ENCODE measurements around the gene CDH11. TPM values are rescaled to one million over a fixed set of nuclear protein-coding genes. Genes with fewer than 3 reads are reported as not detected.

CDH11 gene
- total and polyA plus RNA-seq, 4 donors, result 0.72 to 5.3 (median 1.9) TPM

GRCh38 chr16:65104471-65104870 lies 17.4 kb downstream of the CDH11 start:
- Histone ChIP-seq H3K4me1 (ENCODE audit: control insufficient read depth in 4 of 4, insufficient read depth in 4 of 4, low read length in 3 of 4) (no peaks in the 10 kb centered on the region), H3K27me3 (ENCODE audit: control insufficient read depth in 4 of 4, insufficient read depth in 4 of 4, low read length in 3 of 4) (no peaks in the 10 kb centered on the region), H3K9me3 (ENCODE audit: control insufficient read depth in 4 of 4, low read length in 3 of 4) (no peaks in the 10 kb centered on the region), H3K36me3 (ENCODE audit: control insufficient read depth in 4 of 4, insufficient read depth in 3 of 4, low read depth in 1 of 4, low read length in 3 of 4) (no peaks in the 10 kb centered on the region), H3K9ac (ENCODE audit: low read depth in 1 of 2, low read length in 2 of 2) (no peak overlapping the region), H3K27ac (ENCODE audit: low read depth in 1 of 2, low read length in 2 of 2) (no peak overlapping the region), H3K4me3 (ENCODE audit: low read depth in 1 of 3, low read length in 3 of 3) (no peak overlapping the region)
- WGBS, result 82% methylated on average over 3 of the region's 3 CpGs
- DNase-seq (ENCODE audit: low spot score), result no peak
- no peak for TF ChIP-seq EGR1 (IDR thresholded peaks at IDR 0.05; ENCODE audit: low read depth in 2 of 2)
- no peak for TF ChIP-seq FOXA2 (IDR thresholded peaks at IDR 0.05)
- no peak for TF ChIP-seq REST (IDR thresholded peaks at IDR 0.05)
- no peak for TF ChIP-seq ATF3 (IDR thresholded peaks at IDR 0.05)
- no peak for TF ChIP-seq YY1 (IDR thresholded peaks at IDR 0.05)

GRCh38 chr16:65102326-65102725 lies 19.5 kb downstream of the CDH11 start:
- DNase-seq (ENCODE audit: low spot score), result no peak
- H3K27me3 ChIP-seq (ENCODE audit: control insufficient read depth in 4 of 4, insufficient read depth in 4 of 4, low read length in 3 of 4), result no peaks in the 10 kb centered on the region
- no peak overlapping the region for H3K9ac ChIP-seq (ENCODE audit: low read depth in 1 of 2, low read length in 2 of 2)
- no peaks in the 10 kb centered on the region for H3K4me1 ChIP-seq (ENCODE audit: control insufficient read depth in 4 of 4, insufficient read depth in 4 of 4, low read length in 3 of 4)
- no peaks in the 10 kb centered on the region for H3K36me3 ChIP-seq (ENCODE audit: control insufficient read depth in 4 of 4, insufficient read depth in 3 of 4, low read depth in 1 of 4, low read length in 3 of 4)
- no peak overlapping the region for H3K4me3 ChIP-seq (ENCODE audit: low read depth in 1 of 3, low read length in 3 of 3)
- 47% methylated on average over 1 of the region's 1 CpG for WGBS
- TF ChIP-seq HNF4G (IDR thresholded peaks at IDR 0.05) (no peak), YY1 (IDR thresholded peaks at IDR 0.05) (no peak), EGR1 (IDR thresholded peaks at IDR 0.05; ENCODE audit: low read depth in 2 of 2) (no peak), FOXA1 (IDR thresholded peaks at IDR 0.05) (no peak), SP1 (IDR thresholded peaks at IDR 0.05) (no peak), JUND (IDR thresholded peaks at IDR 0.05) (no peak), RAD21 (IDR thresholded peaks at IDR 0.05) (no peak)
- H3K27ac ChIP-seq (ENCODE audit: low read depth in 1 of 2, low read length in 2 of 2), result no peak overlapping the region
- H3K9me3 ChIP-seq (ENCODE audit: control insufficient read depth in 4 of 4, low read length in 3 of 4), result no peaks in the 10 kb centered on the region

GRCh38 chr16:65101009-65101408 lies 20.9 kb downstream of the CDH11 start:
- no peak for DNase-seq (ENCODE audit: low spot score)
- TF ChIP-seq GABPA (IDR thresholded peaks at IDR 0.05 in 1 of 2, conservative IDR thresholded peaks at IDR 0.05 in 1 of 2), result no peak
- no peak for TF ChIP-seq ZBTB33 (IDR thresholded peaks at IDR 0.05)

More at GRCh38 chr16:65101009-65101408, 20.9 kb downstream of the CDH11 start:
- Histone ChIP-seq H3K4me3 (ENCODE audit: low read depth in 1 of 3, low read length in 3 of 3) (no peak overlapping the region), H3K4me1 (ENCODE audit: control insufficient read depth in 4 of 4, insufficient read depth in 4 of 4, low read length in 3 of 4) (no peaks in the 10 kb centered on the region), H3K36me3 (ENCODE audit: control insufficient read depth in 4 of 4, insufficient read depth in 3 of 4, low read depth in 1 of 4, low read length in 3 of 4) (no peaks in the 10 kb centered on the region), H3K9me3 (ENCODE audit: control insufficient read depth in 4 of 4, low read length in 3 of 4) (no peaks in the 10 kb centered on the region), H3K9ac (ENCODE audit: low read depth in 1 of 2, low read length in 2 of 2) (no peak overlapping the region), H3K27me3 (ENCODE audit: control insufficient read depth in 4 of 4, insufficient read depth in 4 of 4, low read length in 3 of 4) (no peaks in the 10 kb centered on the region), H3K27ac (ENCODE audit: low read depth in 1 of 2, low read length in 2 of 2) (no peak overlapping the region)

Measured in liver (tissue), 9 donors.